Effector memory CD4-positive, alpha-beta T cell (primary cell): Measurements from ENCODE around the gene XRCC1.

Experiments used
- DNase-seq, 3 donors: peaks; one replicate each; pipeline ENCODE4 v3.0.0-alpha.2; 2020
- H3K27ac ChIP-seq: 2 replicates; pipeline ENCODE4 v1.7.0; 2013; ENCODE audit warnings: mild to moderate bottlenecking, low read length, moderate library complexity; ENCODE audit not compliant: insufficient read depth, poor library complexity, severe bottlenecking
- H3K27me3 ChIP-seq: replicated peaks from 2 replicates; pipeline ENCODE4 v1.7.0; 2013; ENCODE audit warnings: mild to moderate bottlenecking, low read length; ENCODE audit not compliant: insufficient read depth, control insufficient read depth, poor library complexity, severe bottlenecking
- H3K36me3 ChIP-seq: 2 replicates; pipeline ENCODE4 v1.7.0; 2013; ENCODE audit warnings: mild to moderate bottlenecking, low read length, moderate library complexity; ENCODE audit not compliant: control insufficient read depth, insufficient read depth
- H3K4me1 ChIP-seq: 2 replicates; pipeline ENCODE4 v1.7.0; 2013; ENCODE audit warnings: low read length, mild to moderate bottlenecking; ENCODE audit not compliant: control insufficient read depth, insufficient read depth, poor library complexity, severe bottlenecking
- H3K4me3 ChIP-seq: 2 replicates; pipeline ENCODE4 v1.7.0; 2013; ENCODE audit warnings: low read length, low read depth, mild to moderate bottlenecking; ENCODE audit not compliant: insufficient read depth, poor library complexity, severe bottlenecking
- H3K9me3 ChIP-seq: 2 replicates; pipeline ENCODE4 v1.7.0; 2013; ENCODE audit warnings: mild to moderate bottlenecking, low read length, moderate library complexity; ENCODE audit not compliant: control insufficient read depth

XRCC1 gene

GRCh38 chr19:43505186-43505456, 70.2 kb downstream of the XRCC1 start:
- H3K4me3 ChIP-seq: no peak overlapping the region
- no peaks in the 10 kb centered on the region for H3K9me3 ChIP-seq
- H3K27ac ChIP-seq: peak overlapping the region; percentile 85
- H3K27me3 ChIP-seq: no peaks in the 10 kb centered on the region
- no peak for DNase-seq
- peaks cover 11% of the 10 kb centered on the region for H3K4me1 ChIP-seq
- H3K36me3 ChIP-seq: peaks cover 9% of the 10 kb centered on the region

DNA sequence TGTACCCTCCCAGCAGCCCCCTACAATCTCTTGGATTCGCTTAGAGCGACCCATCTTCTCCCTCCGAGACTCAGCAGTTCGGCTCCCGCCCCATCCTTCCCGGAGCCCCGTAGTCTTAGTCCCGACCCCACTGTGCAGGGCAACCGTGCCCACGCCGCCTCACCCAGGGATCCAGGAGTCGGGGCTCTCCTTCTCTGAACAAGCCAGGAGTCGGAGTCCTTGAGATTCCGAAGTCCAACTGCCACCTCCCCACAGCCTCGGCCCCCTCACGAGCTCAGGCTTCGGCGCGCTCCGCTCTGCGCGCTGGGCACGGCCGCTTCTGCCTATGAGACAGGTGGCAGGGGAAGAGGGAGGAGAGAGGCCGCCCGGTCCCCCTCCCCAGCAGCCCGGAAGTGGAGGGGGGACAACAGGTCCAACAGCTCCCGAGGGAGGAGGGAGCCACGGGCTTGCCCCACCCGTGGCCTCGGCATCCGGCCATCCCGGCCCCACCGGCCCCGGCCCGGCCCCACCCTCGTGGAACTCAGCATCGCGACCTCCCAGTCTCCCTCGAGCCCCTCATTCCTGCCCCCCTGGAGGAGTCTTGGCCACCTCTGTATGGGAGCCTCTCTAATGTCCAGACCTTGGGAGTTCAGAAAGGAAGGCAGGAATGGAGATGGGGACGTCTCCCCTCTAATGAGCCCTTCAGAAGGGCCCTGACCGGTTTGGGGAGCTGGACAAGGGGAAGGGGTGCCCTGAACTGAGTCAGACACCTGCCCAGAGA, 70.7 kb downstream of the XRCC1 start, which contains the start of gene PHLDB3:
Gene PHLDB3 (minus strand): TSS at position 321 of the 760 bp plus-strand sequence. CDS start 628 bp downstream, outside the sequence.
- peak within 1 kb of the TSS; percentile 91 for H3K4me3 ChIP-seq
- peak in 2 of 3 donors; percentile 9 to 32 for DNase-seq
- H3K9me3 ChIP-seq: no peaks in the 10 kb centered on the region
- H3K27ac ChIP-seq: peak within 1 kb of the TSS; percentile 85
- H3K27me3 ChIP-seq: no peaks in the 10 kb centered on the region
- peaks cover 11% of the 10 kb centered on the region for H3K4me1 ChIP-seq
- H3K36me3 ChIP-seq: peaks cover 5% of the 10 kb centered on the region

GRCh38 chr19:43503501-43504425, 71.6 kb downstream of the XRCC1 start:
- Histone ChIP-seq H3K9me3 (no peaks in the 10 kb centered on the region), H3K4me1 (peaks cover 11% of the 10 kb centered on the region), H3K4me3 (peak overlapping the region; percentile 91), H3K27ac (peak overlapping the region; percentile 85), H3K36me3 (peaks cover 5% of the 10 kb centered on the region), H3K27me3 (no peaks in the 10 kb centered on the region)
- DNase-seq: peak; percentile 98

- no peak for DNase-seq
- Histone ChIP-seq H3K27me3 (no peaks in the 10 kb centered on the region), H3K36me3 (peaks cover 7% of the 10 kb centered on the region), H3K4me1 (peaks cover 11% of the 10 kb centered on the region), H3K4me3 (no peak overlapping the region), H3K27ac (no peak overlapping the region), H3K9me3 (no peaks in the 10 kb centered on the region)
Observed at GRCh38 chr19:43502419-43502976, 72.8 kb downstream of the XRCC1 start.

GRCh38 chr19:43501661-43502418, 73.5 kb downstream of the XRCC1 start:
- H3K27me3 ChIP-seq: no peaks in the 10 kb centered on the region
- peaks cover 11% of the 10 kb centered on the region for H3K36me3 ChIP-seq
- peaks cover 11% of the 10 kb centered on the region for H3K4me1 ChIP-seq
- DNase-seq: no peak
- no peaks in the 10 kb centered on the region for H3K9me3 ChIP-seq
- no peak overlapping the region for H3K27ac ChIP-seq
- H3K4me3 ChIP-seq: no peak overlapping the region

GRCh38 chr19:43499042-43499441, 76.3 kb downstream of the XRCC1 start:
- no peak for DNase-seq
- Histone ChIP-seq H3K4me1 (peaks cover 6% of the 10 kb centered on the region), H3K27me3 (no peaks in the 10 kb centered on the region), H3K27ac (no peak overlapping the region), H3K4me3 (no peak overlapping the region), H3K36me3 (peaks cover 34% of the 10 kb centered on the region), H3K9me3 (no peaks in the 10 kb centered on the region)

- Histone ChIP-seq H3K9me3 (no peaks in the 10 kb centered on the region), H3K27me3 (no peaks in the 10 kb centered on the region), H3K4me3 (no peak overlapping the region), H3K27ac (no peak overlapping the region), H3K4me1 (peaks cover 5% of the 10 kb centered on the region), H3K36me3 (peaks cover 37% of the 10 kb centered on the region)
- DNase-seq: no peak
Observed at GRCh38 chr19:43498233-43498842, 77.0 kb downstream of the XRCC1 start.

DNA sequence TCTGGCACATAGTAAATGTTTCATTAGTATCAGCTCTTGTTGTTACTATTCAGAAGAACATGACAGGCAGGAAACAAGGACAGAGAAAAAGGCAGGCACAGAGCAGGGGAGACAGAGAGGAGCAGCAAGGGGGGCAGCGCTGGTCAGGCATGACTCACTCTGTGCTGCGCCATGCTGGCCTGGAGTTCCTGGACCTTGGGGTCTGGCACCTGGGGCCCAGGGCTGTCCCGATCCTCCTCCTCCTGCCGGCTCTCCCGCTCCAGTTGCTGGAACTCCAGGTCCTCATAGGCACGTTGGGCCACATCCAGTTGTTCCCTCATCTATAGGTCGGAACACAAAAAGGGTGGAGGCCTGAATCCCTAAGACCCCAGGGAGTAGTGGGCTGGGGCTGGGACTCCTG, 78.4 kb downstream of the XRCC1 start:
- no peaks in the 10 kb centered on the region for H3K27me3 ChIP-seq
- no peaks in the 10 kb centered on the region for H3K9me3 ChIP-seq
- no peak overlapping the region for H3K27ac ChIP-seq
- no peak overlapping the region for H3K4me3 ChIP-seq
- DNase-seq: no peak
- H3K4me1 ChIP-seq: no peaks in the 10 kb centered on the region
- peaks cover 37% of the 10 kb centered on the region for H3K36me3 ChIP-seq

GRCh38 chr19:43495082-43495481, 80.2 kb downstream of the XRCC1 start:
- Histone ChIP-seq H3K9me3 (no peaks in the 10 kb centered on the region), H3K4me3 (no peak overlapping the region), H3K27me3 (no peaks in the 10 kb centered on the region), H3K27ac (no peak overlapping the region), H3K36me3 (peaks cover 37% of the 10 kb centered on the region), H3K4me1 (no peaks in the 10 kb centered on the region)
- no peak for DNase-seq
